Hepatocyte (in vitro differentiated cells): ENCODE data around the gene SLC25A30. TPM values are rescaled to one million over a fixed set of nuclear protein-coding genes. Genes with fewer than 3 reads are reported as not detected.

Experiments
- DNase-seq: peaks from one replicate; pipeline ENCODE4 v3.0.0-alpha.2; 2016; ENCODE audit warnings: low spot score
- H2AFZ ChIP-seq: fragments of 200-600 bp; sonication (generic); 2 replicates; pipeline ENCODE4 v1.6.0; 2016; ENCODE audit warnings: antibody characterized with exemption, mild to moderate bottlenecking
- H3K27ac ChIP-seq: fragments of 200-600 bp; sonication (generic); 2 replicates; pipeline ENCODE4 v1.5.1; 2016; ENCODE audit warnings: mild to moderate bottlenecking
- H3K27me3 ChIP-seq: fragments of 200-600 bp; sonication (generic); 2 replicates; pipeline ENCODE4 v1.6.1; 2016
- H3K36me3 ChIP-seq: fragments of 200-600 bp; sonication (generic); replicated peaks from 2 replicates; pipeline ENCODE4 v1.5.1; 2016; ENCODE audit warnings: low read depth; ENCODE audit not compliant: insufficient read depth
- H3K4me1 ChIP-seq: fragments of 200-600 bp; sonication (generic); 2 replicates; pipeline ENCODE4 v1.5.1; 2016; ENCODE audit warnings: mild to moderate bottlenecking, moderate library complexity; ENCODE audit not compliant: insufficient read depth
- H3K4me2 ChIP-seq: fragments of 200-600 bp; sonication (generic); 2 replicates; pipeline ENCODE4 v1.6.0; 2016
- H3K4me3 ChIP-seq: fragments of 200-600 bp; sonication (generic); 2 replicates; pipeline ENCODE4 v1.5.1; 2016; ENCODE audit warnings: mild to moderate bottlenecking
- H3K79me2 ChIP-seq: fragments of 200-600 bp; sonication (generic); 2 replicates; pipeline ENCODE4 v1.6.0; 2017; ENCODE audit warnings: mild to moderate bottlenecking
- H3K9me2 ChIP-seq: fragments of 200-600 bp; sonication (generic); replicated peaks from 2 replicates; pipeline ENCODE4 v1.6.0; 2017; ENCODE audit warnings: mild to moderate bottlenecking; ENCODE audit not compliant: insufficient read depth
- H3K9me3 ChIP-seq: fragments of 200-600 bp; sonication (generic); 2 replicates; pipeline ENCODE4 v1.5.1; 2016; ENCODE audit warnings: low read depth, mild to moderate bottlenecking
- H4K20me1 ChIP-seq: fragments of 200-600 bp; sonication (generic); 2 replicates; pipeline ENCODE4 v1.6.0; 2016; ENCODE audit warnings: mild to moderate bottlenecking; ENCODE audit not compliant: insufficient read depth, poor library complexity, severe bottlenecking
- CTCF ChIP-seq: fragments of 200-600 bp; sonication (generic); IDR thresholded peaks from 2 replicates; pipeline ENCODE4 v1.5.1; 2016; ENCODE audit warnings: antibody characterized with exemption, mild to moderate bottlenecking; ENCODE audit not compliant: poor library complexity
- EZH2 ChIP-seq: fragments of 200-600 bp; sonication (generic); IDR thresholded peaks from 2 replicates; pipeline ENCODE4 v1.6.1; 2016; ENCODE audit warnings: antibody characterized with exemption, mild to moderate bottlenecking, borderline replicate concordance
- EZH2phosphoT487 ChIP-seq: fragments of 200-600 bp; sonication (generic); IDR thresholded peaks from one replicate; pipeline ENCODE4 v1.6.1; 2018; ENCODE audit warnings: antibody characterized with exemption, mild to moderate bottlenecking, low read depth, moderate library complexity; ENCODE audit not compliant: unreplicated experiment, severe bottlenecking
- WGBS: methylation state at CpG from one replicate; pipeline ENCODE4 v1.1.6; 2016; ENCODE audit warnings: low lambda C conversion rate; ENCODE audit errors: missing lambda C conversion rate; 5-methylcytosine and 5-hydroxymethylcytosine counted together
- polyA plus RNA-seq: library from polyadenylated mRNA; unstranded; fragments of >200 nt; fragmentation: Nextera tagmentation; extraction: Ambion mirVana; gene quantifications from 2 replicates; pipeline ENCODE4 v1.2.1, GENCODE V29; 2016
- total RNA-seq: library from RNA; depleted of rRNA; stranded (reverse); fragments of >200 nt; gene quantifications from 2 replicates; pipeline ENCODE4 v1.2.3, GENCODE V29; 2014

Gene SLC25A30
- total and polyA plus RNA-seq, 2 experiments from 2014 or later: 2.8 to 13.3 TPM

GRCh38 chr13:45436953-45437352 lies 18.8 kb upstream of the SLC25A30 start:
- WGBS: 96% methylated on average over 4 of the region's 4 CpGs
- H3K79me2 ChIP-seq: no peaks in the 10 kb centered on the region
- H2AFZ ChIP-seq: no peak overlapping the region
- TF ChIP-seq EZH2 (no peak), CTCF (no peak), EZH2phosphoT487 (no peak)
- no peaks in the 10 kb centered on the region for H3K27me3 ChIP-seq
- H3K9me3 ChIP-seq: no peaks in the 10 kb centered on the region
- no peak overlapping the region for H3K27ac ChIP-seq
- H3K4me2 ChIP-seq: no peak overlapping the region
- H3K4me3 ChIP-seq: no peak overlapping the region
- peaks cover 5% of the 10 kb centered on the region for H3K4me1 ChIP-seq
- no peaks in the 10 kb centered on the region for H3K36me3 ChIP-seq
- H3K9me2 ChIP-seq: no peaks in the 10 kb centered on the region
- no peaks in the 10 kb centered on the region for H4K20me1 ChIP-seq
- DNase-seq: no peak

- no peaks in the 10 kb centered on the region for H3K9me2 ChIP-seq
- no peak for DNase-seq
- no peak overlapping the region for H3K4me2 ChIP-seq
- H2AFZ ChIP-seq: no peak overlapping the region
- no peaks in the 10 kb centered on the region for H3K79me2 ChIP-seq
- WGBS: 89% methylated on average over 9 of the region's 9 CpGs
- H3K27me3 ChIP-seq: no peaks in the 10 kb centered on the region
- H3K9me3 ChIP-seq: no peaks in the 10 kb centered on the region
- H3K27ac ChIP-seq: no peak overlapping the region
- no peaks in the 10 kb centered on the region for H4K20me1 ChIP-seq
- TF ChIP-seq CTCF (no peak), EZH2phosphoT487 (no peak), EZH2 (no peak)
- H3K4me3 ChIP-seq: no peak overlapping the region
- H3K4me1 ChIP-seq: peaks cover 5% of the 10 kb centered on the region
- no peaks in the 10 kb centered on the region for H3K36me3 ChIP-seq
Measured at GRCh38 chr13:45436332-45436731, 18.2 kb upstream of the SLC25A30 start.

- Histone ChIP-seq H3K4me3 (no peak overlapping the region), H3K36me3 (no peaks in the 10 kb centered on the region), H3K4me2 (peak overlapping the region; percentile 65), H3K27ac (peak overlapping the region; percentile 61), H3K9me2 (no peaks in the 10 kb centered on the region), H3K4me1 (peaks cover 5% of the 10 kb centered on the region), H3K9me3 (no peaks in the 10 kb centered on the region), H3K27me3 (no peaks in the 10 kb centered on the region), H2AFZ (no peak overlapping the region), H4K20me1 (no peaks in the 10 kb centered on the region), H3K79me2 (no peaks in the 10 kb centered on the region)
- DNase-seq: peak; percentile 51
- 67% methylated on average over 8 of the region's 8 CpGs for WGBS
- TF ChIP-seq EZH2 (no peak), EZH2phosphoT487 (no peak), CTCF (no peak)
Measured at GRCh38 chr13:45434556-45435371, 16.6 kb upstream of the SLC25A30 start.
